ENCODE data around the gene ZXDA.
A peak's percentile ranks its signal among the peaks of the same experiment; 100 is the strongest.

The ZXDA gene

DNA sequence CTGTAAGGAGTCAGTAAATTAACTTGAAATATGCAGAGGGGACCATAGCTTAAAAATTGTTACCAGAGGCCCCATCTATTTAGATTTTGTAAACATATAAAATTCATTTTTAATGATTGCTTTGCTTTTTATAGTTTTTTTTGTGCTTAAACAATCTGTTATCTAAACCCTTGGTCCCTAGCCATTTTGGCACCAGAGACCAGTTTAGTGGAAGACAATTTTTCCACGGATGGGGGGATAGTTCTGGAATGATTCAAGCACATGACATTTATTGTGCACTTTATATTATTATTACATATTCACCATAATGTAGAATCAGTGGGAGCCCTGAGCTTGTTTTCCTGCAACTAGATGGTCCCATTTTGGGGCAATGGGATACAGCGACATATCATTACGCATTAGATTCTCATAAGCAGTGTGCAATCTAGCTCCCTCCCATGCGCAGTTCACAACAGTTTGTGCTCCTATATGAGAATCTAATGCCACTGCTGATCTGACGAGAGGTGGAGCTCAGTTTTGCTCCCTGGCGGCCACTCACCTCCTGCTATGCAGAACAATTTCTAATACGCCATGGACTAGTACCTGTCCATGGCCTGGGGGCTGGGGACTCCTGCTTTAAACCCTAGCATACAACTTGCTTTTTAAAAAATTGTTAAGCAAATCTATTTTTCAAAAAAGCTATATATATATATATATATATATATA, 5.9 kb downstream of the ZXDA start:
- H3K4me3 ChIP-seq (ENCODE audit: control insufficient read depth, low read depth, low read length) = no peak overlapping the region
- DNase-seq (ENCODE audit: low read depth) = no peak
- TF ChIP-seq, protein P1, sequence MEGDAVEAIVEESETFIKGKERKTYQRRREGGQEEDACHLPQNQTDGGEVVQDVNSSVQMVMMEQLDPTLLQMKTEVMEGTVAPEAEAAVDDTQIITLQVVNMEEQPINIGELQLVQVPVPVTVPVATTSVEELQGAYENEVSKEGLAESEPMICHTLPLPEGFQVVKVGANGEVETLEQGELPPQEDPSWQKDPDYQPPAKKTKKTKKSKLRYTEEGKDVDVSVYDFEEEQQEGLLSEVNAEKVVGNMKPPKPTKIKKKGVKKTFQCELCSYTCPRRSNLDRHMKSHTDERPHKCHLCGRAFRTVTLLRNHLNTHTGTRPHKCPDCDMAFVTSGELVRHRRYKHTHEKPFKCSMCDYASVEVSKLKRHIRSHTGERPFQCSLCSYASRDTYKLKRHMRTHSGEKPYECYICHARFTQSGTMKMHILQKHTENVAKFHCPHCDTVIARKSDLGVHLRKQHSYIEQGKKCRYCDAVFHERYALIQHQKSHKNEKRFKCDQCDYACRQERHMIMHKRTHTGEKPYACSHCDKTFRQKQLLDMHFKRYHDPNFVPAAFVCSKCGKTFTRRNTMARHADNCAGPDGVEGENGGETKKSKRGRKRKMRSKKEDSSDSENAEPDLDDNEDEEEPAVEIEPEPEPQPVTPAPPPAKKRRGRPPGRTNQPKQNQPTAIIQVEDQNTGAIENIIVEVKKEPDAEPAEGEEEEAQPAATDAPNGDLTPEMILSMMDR (conservative IDR thresholded peaks at IDR 0.05; ENCODE audit: control insufficient read depth, insufficient read depth, low read depth, low read length) = no peak

DNA sequence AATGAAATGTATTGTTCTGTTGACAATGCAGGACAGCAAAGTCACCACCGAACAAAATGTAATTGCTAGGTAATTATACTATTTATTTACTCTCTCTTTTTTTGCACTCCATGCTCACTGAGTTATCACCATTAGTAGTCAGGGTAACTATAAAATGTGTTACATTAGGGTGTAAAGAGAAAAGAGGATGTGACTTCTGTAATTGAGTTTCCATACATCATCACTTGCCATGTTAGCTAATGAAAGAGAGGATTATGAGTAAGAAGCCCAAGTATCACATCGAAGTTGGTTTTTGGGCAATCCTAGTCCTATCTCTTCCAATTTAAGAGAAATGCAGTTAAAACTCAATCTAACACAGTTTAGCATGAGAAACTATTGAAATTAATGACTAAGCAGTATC, 7.6 kb downstream of the ZXDA start:
- TF ChIP-seq, protein P1 (conservative IDR thresholded peaks at IDR 0.05; ENCODE audit: control insufficient read depth, insufficient read depth, low read depth, low read length) = no peak
- no peak for DNase-seq (ENCODE audit: low read depth)
- no peak overlapping the region for H3K4me3 ChIP-seq (ENCODE audit: control insufficient read depth, low read depth, low read length)

DNA sequence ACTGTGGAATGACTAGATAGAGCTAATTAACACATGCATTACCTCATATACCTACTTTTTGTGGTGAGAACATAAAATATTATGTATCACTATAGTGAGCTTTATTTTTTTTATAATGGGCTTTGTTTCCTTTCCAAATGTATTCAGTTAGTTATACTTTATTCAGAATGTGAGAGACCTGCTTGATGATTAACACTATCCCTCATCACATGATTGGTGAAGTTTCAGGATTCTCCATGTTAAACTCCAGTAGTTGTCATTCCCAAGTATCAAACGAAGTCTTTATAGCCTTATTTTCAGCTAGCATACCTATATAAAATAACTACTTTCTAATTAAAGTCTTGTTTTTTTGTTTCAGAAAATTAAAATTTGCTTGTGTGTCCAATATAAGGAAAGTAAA, 8.8 kb downstream of the ZXDA start:
- TF ChIP-seq, protein P1 (conservative IDR thresholded peaks at IDR 0.05; ENCODE audit: control insufficient read depth, insufficient read depth, low read depth, low read length) = no peak
- H3K4me3 ChIP-seq (ENCODE audit: control insufficient read depth, low read depth, low read length) = no peak overlapping the region
- DNase-seq (ENCODE audit: low read depth) = no peak

DNA sequence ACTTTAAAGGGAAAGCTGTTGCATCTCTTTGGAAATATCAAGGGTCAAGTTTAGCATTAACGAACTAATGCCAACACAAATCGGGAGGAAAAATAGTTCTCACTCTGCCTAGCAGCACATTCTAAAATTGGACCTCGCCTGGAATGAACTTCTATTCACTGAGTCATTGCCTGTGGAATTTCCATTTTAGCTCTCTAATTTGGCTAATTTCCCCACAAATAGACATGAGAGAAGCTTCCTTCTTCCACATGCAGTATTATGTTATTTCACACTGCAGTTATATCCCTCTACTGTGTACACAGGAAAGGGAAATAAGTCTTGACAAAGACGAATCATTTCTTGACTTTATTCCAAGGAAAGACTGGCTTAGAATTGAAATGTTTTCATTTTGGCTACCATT, 9.3 kb downstream of the ZXDA start:
- H3K4me3 ChIP-seq (ENCODE audit: control insufficient read depth, low read depth, low read length) = no peak overlapping the region
- TF ChIP-seq, protein P1 (conservative IDR thresholded peaks at IDR 0.05; ENCODE audit: control insufficient read depth, insufficient read depth, low read depth, low read length) = no peak
- DNase-seq (ENCODE audit: low read depth) = peak; percentile 21

DNA sequence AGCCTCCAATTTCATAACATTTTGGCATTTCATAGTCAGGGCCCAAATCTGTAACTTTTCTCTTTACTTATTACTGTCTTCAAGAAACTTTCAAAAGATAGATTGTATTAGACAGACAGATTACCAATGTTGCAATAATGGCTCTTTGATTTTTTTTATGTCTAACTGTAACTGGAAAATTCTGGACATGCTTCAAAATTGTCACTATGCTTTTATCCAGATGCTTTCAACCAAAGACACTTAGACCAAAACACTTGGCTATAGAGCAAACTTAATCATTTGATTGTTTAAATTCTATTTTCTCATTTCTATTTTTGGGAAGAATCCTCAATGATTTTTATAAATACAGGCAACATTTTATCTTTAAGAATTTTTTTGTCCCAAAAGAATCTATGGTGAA, 10.4 kb downstream of the ZXDA start:
- no peak for DNase-seq (ENCODE audit: low read depth)
- no peak overlapping the region for H3K4me3 ChIP-seq (ENCODE audit: control insufficient read depth, low read depth, low read length)
- TF ChIP-seq, protein P1 (conservative IDR thresholded peaks at IDR 0.05; ENCODE audit: control insufficient read depth, insufficient read depth, low read depth, low read length) = no peak

DNA sequence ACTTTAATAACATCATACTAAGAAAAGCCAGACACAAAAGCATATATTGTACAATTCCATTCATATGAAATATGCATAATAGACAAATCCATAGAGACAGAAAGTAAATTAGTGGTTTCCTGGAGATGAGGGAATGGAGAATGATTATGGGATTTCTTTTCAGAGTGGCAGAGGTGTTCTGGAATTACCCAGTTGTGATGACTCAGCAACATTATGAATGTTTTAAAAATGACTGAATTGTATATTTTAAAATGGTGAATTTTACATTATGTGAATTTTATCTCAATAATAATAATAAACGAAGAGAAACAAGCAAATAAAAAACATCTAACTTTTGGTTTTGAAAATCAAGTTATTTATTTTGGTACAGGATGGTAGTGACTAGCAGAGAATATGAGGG, 11.2 kb downstream of the ZXDA start:
- no peak for DNase-seq (ENCODE audit: low read depth)
- H3K4me3 ChIP-seq (ENCODE audit: control insufficient read depth, low read depth, low read length) = no peak overlapping the region
- TF ChIP-seq, protein P1 (conservative IDR thresholded peaks at IDR 0.05; ENCODE audit: control insufficient read depth, insufficient read depth, low read depth, low read length) = no peak

DNA sequence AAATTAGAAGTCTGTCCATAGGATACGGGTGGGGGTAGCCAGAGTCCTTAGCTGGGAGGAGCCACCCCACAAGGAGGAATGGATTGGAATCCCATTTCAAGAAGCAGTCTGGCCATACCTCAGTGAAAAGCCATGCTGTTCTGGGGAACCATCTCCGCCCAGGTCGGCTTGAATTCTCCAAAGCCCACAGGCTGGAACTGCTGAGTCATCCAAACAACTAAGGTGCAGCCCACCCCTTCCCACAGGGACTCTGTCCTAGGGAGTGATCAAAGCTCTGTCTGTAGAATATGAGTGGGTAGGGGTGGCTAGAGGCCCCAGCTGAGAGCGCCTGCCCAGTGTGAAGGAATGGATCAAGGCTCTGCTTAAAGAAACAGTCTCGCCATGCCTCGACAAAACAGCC, 38.8 kb downstream of the ZXDA start:
- TF ChIP-seq, protein P1 (conservative IDR thresholded peaks at IDR 0.05; ENCODE audit: control insufficient read depth, insufficient read depth, low read depth, low read length) = no peak
- no peak overlapping the region for H3K4me3 ChIP-seq (ENCODE audit: control insufficient read depth, low read depth, low read length)

More for the DNA sequence above, 38.8 kb downstream of the ZXDA start:
- DNase-seq (ENCODE audit: low read depth) = no peak
